ENCODE data around the gene NBAS. TPM values are rescaled to one million over a fixed set of nuclear protein-coding genes. Genes with fewer than 3 reads are reported as not detected.

NBAS gene
- total and polyA plus RNA-seq, 2 of the 13 experiments (the other 11 are each of a cell fraction or from before 2014, with no cell fraction given), result 33.6 to 58.7 TPM

DNA sequence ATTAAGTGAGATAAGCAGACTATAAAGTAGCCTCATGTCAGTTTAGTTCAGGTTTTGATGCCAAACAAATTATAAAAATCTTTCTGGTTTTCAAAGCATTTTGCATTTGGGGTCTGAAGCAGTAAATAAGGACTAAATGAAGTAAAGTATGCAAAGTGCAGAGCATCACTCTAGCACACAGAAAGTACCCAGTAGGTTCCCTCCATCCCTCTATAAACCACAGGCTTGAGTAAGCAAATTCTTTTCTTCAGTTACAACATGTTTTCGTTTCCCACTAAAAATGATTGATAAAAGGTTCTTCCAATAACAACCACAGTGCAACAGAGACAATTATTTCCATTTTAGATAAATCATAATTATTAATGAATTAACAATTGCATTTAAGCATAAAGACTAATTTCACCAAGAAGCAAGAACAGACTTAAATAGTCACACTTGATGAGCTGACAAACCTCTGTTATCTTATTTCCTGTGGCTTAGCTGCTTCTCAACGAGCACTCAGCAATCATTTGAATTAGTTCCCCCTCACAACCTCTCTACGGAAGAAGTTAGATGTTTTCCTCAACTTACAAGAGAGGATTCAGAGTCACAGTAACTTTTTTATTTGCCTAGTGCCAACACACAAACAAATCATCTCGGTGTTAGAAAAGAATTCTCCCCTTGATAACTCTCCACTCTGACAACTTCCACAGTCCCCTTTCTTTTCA lies 249.8 kb downstream of the NBAS start:
- ChIA-PET POLR2A (no interaction called here), CTCF (ENCODE audit: low intra/inter-chr PET ratio, low total read pairs) (no interaction called here)
- H3K27me3 ChIP-seq (ENCODE audit: control insufficient read depth in 1 of 2, insufficient read depth in 2 of 2, low read length in 2 of 2), result no peaks in the 10 kb centered on the region
- no peaks in the 10 kb centered on the region for H3K4me1 ChIP-seq (ENCODE audit: insufficient read depth, low read length)
- H3K79me2 ChIP-seq (ENCODE audit: insufficient read depth, low read length), result no peaks in the 10 kb centered on the region
- in situ Hi-C loops (cut with HindIII; ENCODE audit: extremely low pct_ligation_motif_present, low pct_unique_long_range_greater_than_20kb), result no loop called here
- no peak for FAIRE-seq
- no peak overlapping the region for H3K9ac ChIP-seq (ENCODE audit: insufficient read depth, low read depth, low read length)
- BruUV-seq (replicated peaks), result no TSS peak
- H4K20me1 ChIP-seq (ENCODE audit: insufficient read depth, low read length), result no peaks in the 10 kb centered on the region
- H3K4me3 ChIP-seq (replicated peaks in 1 of 3; ENCODE audit: insufficient read depth in 1 of 3, low read depth in 2 of 3, low read length in 3 of 3), result no peak overlapping the region
- no peak for DNase-seq (ENCODE audit: low spot score)
- no peak overlapping the region for H2AFZ ChIP-seq (ENCODE audit: low read length)
- H3K27ac ChIP-seq (ENCODE audit: extremely low read length, insufficient read depth, low read length), result no peak overlapping the region
- H3K9me3 ChIP-seq (ENCODE audit: low read length), result no peaks in the 10 kb centered on the region
- no peak for ATAC-seq
- intact Hi-C loops (cut with micrococcal nuclease; ENCODE audit: unreplicated experiment), result no loop called here
- H3K36me3 ChIP-seq (replicated peaks in 1 of 2; ENCODE audit: control insufficient read depth in 1 of 2, insufficient read depth in 2 of 2, low read length in 2 of 2), result peaks cover 2 to 12% of the 10 kb centered on the region in 2 experiments
- 92% methylated on average over 4 of the region's 4 CpGs for WGBS (ENCODE audit: low lambda C conversion rate)
- no peak overlapping the region for H3K4me2 ChIP-seq (ENCODE audit: low read depth, low read length)
- no peak for TF ChIP-seq AHR (CRISPR knock-in tag; IDR thresholded peaks at IDR 0.05)
- TF ChIP-seq, protein P1, sequence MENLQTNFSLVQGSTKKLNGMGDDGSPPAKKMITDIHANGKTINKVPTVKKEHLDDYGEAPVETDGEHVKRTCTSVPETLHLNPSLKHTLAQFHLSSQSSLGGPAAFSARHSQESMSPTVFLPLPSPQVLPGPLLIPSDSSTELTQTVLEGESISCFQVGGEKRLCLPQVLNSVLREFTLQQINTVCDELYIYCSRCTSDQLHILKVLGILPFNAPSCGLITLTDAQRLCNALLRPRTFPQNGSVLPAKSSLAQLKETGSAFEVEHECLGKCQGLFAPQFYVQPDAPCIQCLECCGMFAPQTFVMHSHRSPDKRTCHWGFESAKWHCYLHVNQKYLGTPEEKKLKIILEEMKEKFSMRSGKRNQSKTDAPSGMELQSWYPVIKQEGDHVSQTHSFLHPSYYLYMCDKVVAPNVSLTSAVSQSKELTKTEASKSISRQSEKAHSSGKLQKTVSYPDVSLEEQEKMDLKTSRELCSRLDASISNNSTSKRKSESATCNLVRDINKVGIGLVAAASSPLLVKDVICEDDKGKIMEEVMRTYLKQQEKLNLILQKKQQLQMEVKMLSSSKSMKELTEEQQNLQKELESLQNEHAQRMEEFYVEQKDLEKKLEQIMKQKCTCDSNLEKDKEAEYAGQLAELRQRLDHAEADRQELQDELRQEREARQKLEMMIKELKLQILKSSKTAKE (CRISPR knock-in tag; IDR thresholded peaks at IDR 0.05; ENCODE audit: borderline replicate concordance), result no peak
- TF ChIP-seq CREB1 (IDR thresholded peaks at IDR 0.05), result no peak
- no peak for TF ChIP-seq CREB1 (CRISPR knock-in tag; IDR thresholded peaks at IDR 0.05)
- TF ChIP-seq BCL6 (CRISPR knock-in tag; IDR thresholded peaks at IDR 0.05), result no peak
- TF ChIP-seq, protein P2, sequence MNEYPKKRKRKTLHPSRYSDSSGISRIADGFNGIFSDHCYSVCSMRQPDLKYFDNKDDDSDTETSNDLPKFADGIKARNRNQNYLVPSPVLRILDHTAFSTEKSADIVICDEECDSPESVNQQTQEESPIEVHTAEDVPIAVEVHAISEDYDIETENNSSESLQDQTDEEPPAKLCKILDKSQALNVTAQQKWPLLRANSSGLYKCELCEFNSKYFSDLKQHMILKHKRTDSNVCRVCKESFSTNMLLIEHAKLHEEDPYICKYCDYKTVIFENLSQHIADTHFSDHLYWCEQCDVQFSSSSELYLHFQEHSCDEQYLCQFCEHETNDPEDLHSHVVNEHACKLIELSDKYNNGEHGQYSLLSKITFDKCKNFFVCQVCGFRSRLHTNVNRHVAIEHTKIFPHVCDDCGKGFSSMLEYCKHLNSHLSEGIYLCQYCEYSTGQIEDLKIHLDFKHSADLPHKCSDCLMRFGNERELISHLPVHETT (CRISPR knock-in tag; conservative IDR thresholded peaks at IDR 0.05), result no peak
- TF ChIP-seq MED1 (CRISPR knock-in tag; IDR thresholded peaks at IDR 0.05), result no peak
- no peak for TF ChIP-seq POLR2A (IDR thresholded peaks at IDR 0.05; ENCODE audit: insufficient read depth in 1 of 2, low read depth in 2 of 2, low read length in 2 of 2)
- TF ChIP-seq ZNF839 (CRISPR knock-in tag; IDR thresholded peaks at IDR 0.05; ENCODE audit: borderline replicate concordance), result no peak
- TF ChIP-seq ZNF446 (CRISPR knock-in tag; IDR thresholded peaks at IDR 0.05), result no peak
- TF ChIP-seq, protein P3, sequence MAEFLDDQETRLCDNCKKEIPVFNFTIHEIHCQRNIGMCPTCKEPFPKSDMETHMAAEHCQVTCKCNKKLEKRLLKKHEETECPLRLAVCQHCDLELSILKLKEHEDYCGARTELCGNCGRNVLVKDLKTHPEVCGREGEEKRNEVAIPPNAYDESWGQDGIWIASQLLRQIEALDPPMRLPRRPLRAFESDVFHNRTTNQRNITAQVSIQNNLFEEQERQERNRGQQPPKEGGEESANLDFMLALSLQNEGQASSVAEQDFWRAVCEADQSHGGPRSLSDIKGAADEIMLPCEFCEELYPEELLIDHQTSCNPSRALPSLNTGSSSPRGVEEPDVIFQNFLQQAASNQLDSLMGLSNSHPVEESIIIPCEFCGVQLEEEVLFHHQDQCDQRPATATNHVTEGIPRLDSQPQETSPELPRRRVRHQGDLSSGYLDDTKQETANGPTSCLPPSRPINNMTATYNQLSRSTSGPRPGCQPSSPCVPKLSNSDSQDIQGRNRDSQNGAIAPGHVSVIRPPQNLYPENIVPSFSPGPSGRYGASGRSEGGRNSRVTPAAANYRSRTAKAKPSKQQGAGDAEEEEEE (CRISPR knock-in tag; IDR thresholded peaks at IDR 0.05; ENCODE audit: borderline replicate concordance), result no peak
- no peak for TF ChIP-seq ZBTB42 (CRISPR knock-in tag; IDR thresholded peaks at IDR 0.05)
- no peak for TF ChIP-seq ZNF841 (CRISPR knock-in tag; IDR thresholded peaks at IDR 0.05; ENCODE audit: borderline replicate concordance)
- no peak for TF ChIP-seq ZNF615 (CRISPR knock-in tag; IDR thresholded peaks at IDR 0.05; ENCODE audit: borderline replicate concordance)
- TF ChIP-seq PHF8 (CRISPR knock-in tag; IDR thresholded peaks at IDR 0.05), result no peak
- TF ChIP-seq, protein P4, sequence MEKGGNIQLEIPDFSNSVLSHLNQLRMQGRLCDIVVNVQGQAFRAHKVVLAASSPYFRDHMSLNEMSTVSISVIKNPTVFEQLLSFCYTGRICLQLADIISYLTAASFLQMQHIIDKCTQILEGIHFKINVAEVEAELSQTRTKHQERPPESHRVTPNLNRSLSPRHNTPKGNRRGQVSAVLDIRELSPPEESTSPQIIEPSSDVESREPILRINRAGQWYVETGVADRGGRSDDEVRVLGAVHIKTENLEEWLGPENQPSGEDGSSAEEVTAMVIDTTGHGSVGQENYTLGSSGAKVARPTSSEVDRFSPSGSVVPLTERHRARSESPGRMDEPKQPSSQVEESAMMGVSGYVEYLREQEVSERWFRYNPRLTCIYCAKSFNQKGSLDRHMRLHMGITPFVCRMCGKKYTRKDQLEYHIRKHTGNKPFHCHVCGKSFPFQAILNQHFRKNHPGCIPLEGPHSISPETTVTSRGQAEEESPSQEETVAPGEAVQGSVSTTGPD (CRISPR knock-in tag; IDR thresholded peaks at IDR 0.05), result no peak
- TF ChIP-seq, protein P5, sequence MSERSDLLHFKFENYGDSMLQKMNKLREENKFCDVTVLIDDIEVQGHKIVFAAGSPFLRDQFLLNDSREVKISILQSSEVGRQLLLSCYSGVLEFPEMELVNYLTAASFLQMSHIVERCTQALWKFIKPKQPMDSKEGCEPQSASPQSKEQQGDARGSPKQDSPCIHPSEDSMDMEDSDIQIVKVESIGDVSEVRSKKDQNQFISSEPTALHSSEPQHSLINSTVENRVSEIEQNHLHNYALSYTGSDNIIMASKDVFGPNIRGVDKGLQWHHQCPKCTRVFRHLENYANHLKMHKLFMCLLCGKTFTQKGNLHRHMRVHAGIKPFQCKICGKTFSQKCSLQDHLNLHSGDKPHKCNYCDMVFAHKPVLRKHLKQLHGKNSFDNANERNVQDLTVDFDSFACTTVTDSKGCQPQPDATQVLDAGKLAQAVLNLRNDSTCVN (CRISPR knock-in tag; IDR thresholded peaks at IDR 0.05; ENCODE audit: borderline replicate concordance), result no peak
- TF ChIP-seq FIP1L1 (IDR thresholded peaks at IDR 0.05; ENCODE audit: borderline replicate concordance, insufficient read depth, low read depth, low read length), result no peak

Data from HepG2 (cell line).